ENCODE data around the gene CHTF18. TPM values are rescaled to one million over a fixed set of nuclear protein-coding genes. Genes with fewer than 3 reads are reported as not detected.

The CHTF18 gene
- total RNA-seq, 3 donors from 2014 or later: 11.9 to 32.4 (median 12.3) TPM

DNA sequence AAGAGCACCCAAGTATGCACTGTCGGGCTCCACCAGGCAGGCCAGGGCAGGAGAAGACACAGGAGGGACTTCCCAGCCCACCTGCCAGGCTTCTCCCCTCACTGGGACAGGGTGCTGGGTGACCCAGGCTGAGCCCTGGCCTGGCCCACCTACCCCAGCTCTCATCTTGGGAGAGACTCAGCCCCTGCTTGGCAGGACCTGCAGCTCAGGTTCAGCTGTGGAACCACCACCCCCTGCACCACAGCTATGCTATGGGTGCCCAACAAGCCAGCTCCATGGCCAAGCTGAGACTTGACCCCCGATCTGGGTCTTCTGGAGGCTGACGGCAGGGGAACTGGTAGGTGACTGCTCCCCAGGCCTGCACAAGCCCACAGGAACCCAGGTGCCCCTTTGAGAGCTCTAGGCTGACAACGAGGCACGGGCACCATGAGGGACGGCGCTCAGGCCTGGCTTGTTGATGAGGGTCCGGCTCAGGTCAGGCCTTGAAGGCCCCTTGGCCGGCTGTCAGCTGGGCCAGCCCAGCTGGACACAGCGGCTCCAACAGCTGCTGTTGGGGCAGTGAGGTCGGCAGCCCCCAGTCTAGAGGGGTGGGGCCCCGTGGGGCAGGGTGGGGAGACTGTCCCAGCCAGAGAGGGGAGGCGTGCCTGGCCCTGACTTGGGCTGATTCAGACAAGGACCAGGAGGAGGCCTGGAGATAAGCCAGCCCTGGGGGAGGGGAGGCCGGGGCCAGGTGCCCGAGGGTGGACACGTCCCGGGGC, 4.8 kb upstream of the CHTF18 start:
- H3K36me3 ChIP-seq (ENCODE audit: low read depth): no peaks in the 10 kb centered on the region
- peaks cover 10% of the 10 kb centered on the region for H3K4me1 ChIP-seq (ENCODE audit: low read depth)
- intact Hi-C loops (cut with DNase I, micrococcal nuclease): no loop called here
- TF ChIP-seq, protein P1, sequence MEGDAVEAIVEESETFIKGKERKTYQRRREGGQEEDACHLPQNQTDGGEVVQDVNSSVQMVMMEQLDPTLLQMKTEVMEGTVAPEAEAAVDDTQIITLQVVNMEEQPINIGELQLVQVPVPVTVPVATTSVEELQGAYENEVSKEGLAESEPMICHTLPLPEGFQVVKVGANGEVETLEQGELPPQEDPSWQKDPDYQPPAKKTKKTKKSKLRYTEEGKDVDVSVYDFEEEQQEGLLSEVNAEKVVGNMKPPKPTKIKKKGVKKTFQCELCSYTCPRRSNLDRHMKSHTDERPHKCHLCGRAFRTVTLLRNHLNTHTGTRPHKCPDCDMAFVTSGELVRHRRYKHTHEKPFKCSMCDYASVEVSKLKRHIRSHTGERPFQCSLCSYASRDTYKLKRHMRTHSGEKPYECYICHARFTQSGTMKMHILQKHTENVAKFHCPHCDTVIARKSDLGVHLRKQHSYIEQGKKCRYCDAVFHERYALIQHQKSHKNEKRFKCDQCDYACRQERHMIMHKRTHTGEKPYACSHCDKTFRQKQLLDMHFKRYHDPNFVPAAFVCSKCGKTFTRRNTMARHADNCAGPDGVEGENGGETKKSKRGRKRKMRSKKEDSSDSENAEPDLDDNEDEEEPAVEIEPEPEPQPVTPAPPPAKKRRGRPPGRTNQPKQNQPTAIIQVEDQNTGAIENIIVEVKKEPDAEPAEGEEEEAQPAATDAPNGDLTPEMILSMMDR (IDR thresholded peaks at IDR 0.05): no peak
- ATAC-seq (no peak), DNase-seq (no peak)
- H3K9me3 ChIP-seq: no peaks in the 10 kb centered on the region
- H3K4me3 ChIP-seq: no peak overlapping the region

DNA sequence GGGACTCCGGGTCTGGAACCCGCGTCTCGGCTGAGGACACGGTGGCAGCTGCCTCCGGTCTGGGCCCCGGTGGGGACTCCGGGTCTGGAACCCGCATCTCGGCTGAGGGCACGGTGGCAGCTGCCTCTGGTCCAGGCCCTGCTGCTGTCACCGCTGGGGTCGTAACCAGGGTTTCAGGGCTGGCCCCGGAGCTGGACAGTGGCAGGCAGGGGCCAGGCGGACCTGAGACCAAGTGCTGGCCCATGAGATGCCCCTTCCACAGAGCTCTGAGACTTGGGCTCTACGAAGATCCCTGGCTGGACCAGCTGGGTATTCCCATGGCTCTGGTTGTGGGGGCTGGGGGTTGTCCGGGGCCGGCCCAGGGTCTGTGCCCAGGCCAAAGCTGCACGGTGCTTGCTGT, 4.0 kb upstream of the CHTF18 start:
- Histone ChIP-seq H3K4me3 (no peak overlapping the region), H3K4me1 (ENCODE audit: low read depth) (peaks cover 17% of the 10 kb centered on the region), H3K9me3 (no peaks in the 10 kb centered on the region), H3K36me3 (ENCODE audit: low read depth) (no peaks in the 10 kb centered on the region)
- ATAC-seq (no peak), DNase-seq (no peak)
- TF ChIP-seq, protein P1 (IDR thresholded peaks at IDR 0.05): no peak
- intact Hi-C loops (cut with DNase I, micrococcal nuclease): no loop called here

DNA sequence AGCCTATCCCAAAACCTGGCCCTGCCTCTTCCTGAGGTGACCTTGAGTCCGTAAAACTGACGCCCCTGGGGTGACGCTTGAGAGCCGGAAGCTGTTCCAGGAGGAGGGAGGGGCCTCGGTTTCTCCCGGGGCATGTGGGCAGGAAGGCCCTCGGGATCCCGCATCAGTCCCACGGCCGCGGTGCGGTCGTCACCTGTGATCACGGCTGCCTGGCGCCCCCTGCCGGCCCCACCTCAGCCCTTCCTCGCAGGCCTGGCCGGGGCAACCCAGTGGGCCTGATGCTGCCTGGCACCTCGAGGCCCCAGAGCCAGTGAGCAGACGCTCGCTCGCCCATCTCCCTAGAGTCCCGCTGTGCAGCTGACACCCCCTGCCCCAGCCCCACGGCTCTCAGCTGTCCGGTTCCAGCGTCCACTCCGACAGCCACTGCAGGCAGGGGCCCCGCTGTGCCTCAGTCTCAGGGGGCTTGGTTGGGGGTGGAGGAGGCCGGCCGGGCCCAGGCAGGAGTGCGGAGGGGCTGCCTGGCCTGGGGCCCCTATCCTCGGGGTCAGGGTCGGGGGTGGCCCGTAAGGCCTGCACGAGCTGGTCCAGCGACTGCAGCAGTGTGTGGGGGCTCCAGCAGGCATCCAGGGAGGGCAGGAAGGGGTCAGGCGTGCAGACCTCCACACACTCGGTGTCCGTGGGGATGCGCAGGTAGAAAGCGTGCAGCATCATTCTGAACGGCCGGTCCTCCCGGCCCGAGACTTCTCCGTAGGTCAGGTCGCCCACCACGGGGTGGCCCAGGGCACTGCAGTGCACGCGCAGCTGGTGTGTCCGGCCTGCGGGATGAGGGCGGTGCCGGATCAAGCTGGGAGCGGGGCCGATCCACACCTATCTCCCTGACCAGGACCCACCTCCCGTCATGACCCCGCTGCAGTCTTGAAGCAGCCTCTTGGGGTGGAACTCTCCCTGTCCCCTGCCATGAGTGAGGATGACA, 2.6 kb upstream of the CHTF18 start:
- TF ChIP-seq, protein P1 (IDR thresholded peaks at IDR 0.05): peak; percentile 62
- no peak overlapping the region for H3K4me3 ChIP-seq
- intact Hi-C loops (cut with DNase I, micrococcal nuclease): no loop called here
- peak; percentile 41 for ATAC-seq
- H3K9me3 ChIP-seq: no peaks in the 10 kb centered on the region
- peaks cover 17% of the 10 kb centered on the region for H3K4me1 ChIP-seq (ENCODE audit: low read depth)
- H3K36me3 ChIP-seq (ENCODE audit: low read depth): no peaks in the 10 kb centered on the region
- DNase-seq: peak; percentile 75 to 86 (median 83)

DNA sequence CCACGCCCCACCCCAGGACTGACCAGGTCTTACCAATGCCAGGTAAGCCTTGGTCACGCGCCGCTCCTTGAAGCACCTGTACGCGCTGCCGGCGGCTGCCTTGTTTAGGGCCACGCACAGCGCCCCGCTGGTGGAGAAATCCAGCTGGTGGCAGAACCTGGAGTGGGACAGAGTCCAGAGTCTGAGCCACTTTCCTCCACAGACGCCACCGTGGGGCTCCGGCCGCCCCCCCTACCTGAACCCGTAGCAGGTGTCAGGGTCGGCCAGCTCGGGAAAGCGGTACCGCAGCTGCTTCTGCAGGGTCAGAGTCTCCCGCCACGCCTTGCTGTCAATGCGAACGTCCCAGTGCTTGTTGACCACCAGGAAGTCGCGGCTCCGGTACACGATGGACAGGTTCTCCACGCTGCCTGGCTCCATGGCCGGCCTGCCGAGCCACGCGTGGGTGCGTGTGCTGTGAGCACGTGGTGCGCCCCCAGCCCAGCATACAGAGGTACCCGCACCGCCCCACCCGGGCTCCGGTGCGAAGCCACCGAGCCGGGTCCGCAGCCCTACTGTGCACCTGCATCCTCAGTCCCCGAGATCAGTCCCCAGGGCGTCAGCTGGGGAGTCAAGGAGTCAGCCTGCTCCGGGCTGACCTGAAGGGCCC, 976 bp upstream of the CHTF18 start:
- Histone ChIP-seq H3K4me3 (peak overlapping the region; percentile 88), H3K9me3 (no peaks in the 10 kb centered on the region), H3K4me1 (ENCODE audit: low read depth) (peaks cover 17% of the 10 kb centered on the region), H3K36me3 (ENCODE audit: low read depth) (no peaks in the 10 kb centered on the region)
- DNase-seq (peak in 1 of 3 donors; percentile 52), ATAC-seq (no peak)
- TF ChIP-seq, protein P1 (IDR thresholded peaks at IDR 0.05): no peak
- intact Hi-C loops (cut with DNase I, micrococcal nuclease): no loop called here

DNA sequence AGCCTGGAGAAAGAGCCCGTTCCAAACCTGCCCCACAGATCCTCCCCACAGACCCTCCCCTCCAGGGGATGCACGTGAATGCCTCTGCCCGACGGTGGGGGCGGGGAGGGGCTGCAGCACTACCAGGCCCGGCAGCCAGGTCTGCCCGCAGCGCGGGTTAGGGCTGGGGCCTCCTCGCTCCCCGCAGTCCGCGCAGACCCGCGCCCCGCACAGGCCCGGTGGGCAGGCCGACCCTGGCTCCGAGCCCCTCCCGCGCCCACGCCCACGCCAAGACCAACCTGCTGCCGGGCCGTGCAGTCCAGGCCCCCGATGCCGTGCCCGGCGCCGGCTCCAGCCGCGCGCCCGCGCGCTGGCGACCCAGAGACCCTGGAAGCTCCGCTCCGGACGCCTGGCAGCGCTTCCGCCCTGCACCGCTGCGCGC, 432 bp upstream of the CHTF18 start, which contains the start of gene RPUSD1:
Gene RPUSD1, minus strand, starts transcription at position 404 of the 421 bp plus-strand sequence. CDS start 644 bp downstream, outside the sequence.
- H3K36me3 ChIP-seq (ENCODE audit: low read depth): no peaks in the 10 kb centered on the region

More for the DNA sequence above, 432 bp upstream of the CHTF18 start, which contains the start of gene RPUSD1:
- intact Hi-C loops (cut with DNase I, micrococcal nuclease): no loop called here
- ATAC-seq (peak; percentile 3), DNase-seq (no peak)
- TF ChIP-seq, protein P1 (IDR thresholded peaks at IDR 0.05): no peak
- no peaks in the 10 kb centered on the region for H3K9me3 ChIP-seq
- peaks cover 17% of the 10 kb centered on the region for H3K4me1 ChIP-seq (ENCODE audit: low read depth)
- H3K4me3 ChIP-seq: peak within 1 kb of the TSS; percentile 88
